OCI-LY1 (cell line): ENCODE data around the gene FAM161A.

Experiments
- H2AFZ ChIP-seq: fragments of 200-600 bp; sonication (generic), shearing (Covaris generic); 2 replicates; pipeline ENCODE4 v1.6.0; 2014; ENCODE audit warnings: antibody characterized with exemption, mild to moderate bottlenecking, low read length
- H3F3A ChIP-seq: fragments of 200-600 bp; sonication (generic), shearing (Covaris generic); 2 replicates; pipeline ENCODE4 v1.6.0; 2014; ENCODE audit warnings: mild to moderate bottlenecking, antibody characterized with exemption, low read length, moderate library complexity; ENCODE audit not compliant: insufficient read depth
- H3K27ac ChIP-seq: fragments of 200-600 bp; sonication (generic); 2 replicates; pipeline ENCODE4 v1.5.1; 2014; ENCODE audit warnings: low read length, mixed run types, mild to moderate bottlenecking, low read depth; ENCODE audit not compliant: poor library complexity, severe bottlenecking
- H3K27me3 ChIP-seq: fragments of 200-600 bp; sonication (generic); 2 replicates; pipeline ENCODE4 v1.6.0; 2014; ENCODE audit warnings: antibody characterized with exemption, mild to moderate bottlenecking, low read length, moderate library complexity; ENCODE audit not compliant: insufficient read depth
- H3K36me3 ChIP-seq: fragments of 200-600 bp; sonication (generic); 2 replicates; pipeline ENCODE4 v1.6.1; 2014; ENCODE audit warnings: mild to moderate bottlenecking, antibody characterized with exemption, low read length, moderate library complexity, mixed read lengths; ENCODE audit not compliant: insufficient read depth
- H3K4me1 ChIP-seq: fragments of 200-600 bp; sonication (generic); 2 replicates; pipeline ENCODE4 v1.5.1; 2014; ENCODE audit warnings: mild to moderate bottlenecking, low read length, moderate library complexity; ENCODE audit not compliant: insufficient read depth, severe bottlenecking
- H3K4me2 ChIP-seq: fragments of 200-600 bp; sonication (generic), shearing (Covaris generic); 2 replicates; pipeline ENCODE4 v1.6.1; 2014; ENCODE audit warnings: low read length
- H3K4me3 ChIP-seq: fragments of 200-600 bp; sonication (generic); 2 replicates; pipeline ENCODE4 v1.5.1; 2014; ENCODE audit warnings: low read length, low read depth, mild to moderate bottlenecking, mixed read lengths; ENCODE audit not compliant: poor library complexity, severe bottlenecking
- H3K79me2 ChIP-seq: fragments of 200-600 bp; shearing (Covaris generic); 2 replicates; pipeline ENCODE4 v1.6.1; 2016; ENCODE audit warnings: mixed run types, low read length, mixed read lengths; ENCODE audit not compliant: insufficient read depth
- H3K9ac ChIP-seq: fragments of 200-600 bp; sonication (generic), shearing (Covaris generic); 2 replicates; pipeline ENCODE4 v1.6.1; 2014; ENCODE audit warnings: mild to moderate bottlenecking, low read length, mixed read lengths
- H3K9me2 ChIP-seq: fragments of 200-600 bp; sonication (generic), shearing (Covaris generic); 2 replicates; pipeline ENCODE4 v1.6.1; 2014; ENCODE audit warnings: low read depth, mild to moderate bottlenecking, low read length, mixed read lengths
- H3K9me3 ChIP-seq: fragments of 200-600 bp; shearing (Covaris generic); 2 replicates; pipeline ENCODE4 v1.6.1; 2014; ENCODE audit warnings: low read length, mixed read lengths
- H4K20me1 ChIP-seq: fragments of 200-600 bp; sonication (generic), shearing (Covaris generic); 2 replicates; pipeline ENCODE4 v1.6.0; 2016; ENCODE audit warnings: mild to moderate bottlenecking, low read length; ENCODE audit not compliant: insufficient read depth
- CTCF ChIP-seq: fragments of 200-600 bp; sonication (generic), shearing (Covaris generic); IDR thresholded peaks from 2 replicates; pipeline ENCODE4 v1.5.1; 2017; ENCODE audit warnings: mild to moderate bottlenecking, antibody characterized with exemption, low read length, moderate library complexity, mixed read lengths
- EZH2 ChIP-seq: fragments of 200-600 bp; sonication (generic), shearing (Covaris generic); IDR thresholded peaks from 2 replicates; pipeline ENCODE4 v1.8.0; 2017; ENCODE audit warnings: borderline replicate concordance, mixed run types, mild to moderate bottlenecking, antibody characterized with exemption, low read length, moderate library complexity, mixed read lengths

The FAM161A gene

GRCh38 chr2:61888267-61889055, 34.6 kb upstream of the FAM161A start, which contains the start of gene CCT4:
Gene CCT4 (minus strand): TSS chr2:61888656. CDS start chr2:61888507, 149 bp downstream.
- Histone ChIP-seq H3K4me1 (peaks cover 30% of the 10 kb centered on the region), H3K9ac (peak within 1 kb of the TSS; percentile 99), H2AFZ (0 out of 2 replicates have a peak within 1 kb of the TSS, but pooled peaks have one; percentile 53), H3K9me3 (no peaks in the 10 kb centered on the region), H3K27ac (peak within 1 kb of the TSS; percentile 71), H3K79me2 (peaks cover 41% of the 10 kb centered on the region), H4K20me1 (0 out of 2 replicates have a peak, but pooled peaks cover 3% of the 10 kb centered on the region), H3K27me3 (no peaks in the 10 kb centered on the region), H3F3A (no peaks in the 10 kb centered on the region), H3K4me3 (peak within 1 kb of the TSS; percentile 98), H3K36me3 (peaks cover 46% of the 10 kb centered on the region), H3K9me2 (no peaks in the 10 kb centered on the region), H3K4me2 (peak within 1 kb of the TSS; percentile 81)
- no peak for TF ChIP-seq EZH2
- no peak for TF ChIP-seq CTCF

DNA sequence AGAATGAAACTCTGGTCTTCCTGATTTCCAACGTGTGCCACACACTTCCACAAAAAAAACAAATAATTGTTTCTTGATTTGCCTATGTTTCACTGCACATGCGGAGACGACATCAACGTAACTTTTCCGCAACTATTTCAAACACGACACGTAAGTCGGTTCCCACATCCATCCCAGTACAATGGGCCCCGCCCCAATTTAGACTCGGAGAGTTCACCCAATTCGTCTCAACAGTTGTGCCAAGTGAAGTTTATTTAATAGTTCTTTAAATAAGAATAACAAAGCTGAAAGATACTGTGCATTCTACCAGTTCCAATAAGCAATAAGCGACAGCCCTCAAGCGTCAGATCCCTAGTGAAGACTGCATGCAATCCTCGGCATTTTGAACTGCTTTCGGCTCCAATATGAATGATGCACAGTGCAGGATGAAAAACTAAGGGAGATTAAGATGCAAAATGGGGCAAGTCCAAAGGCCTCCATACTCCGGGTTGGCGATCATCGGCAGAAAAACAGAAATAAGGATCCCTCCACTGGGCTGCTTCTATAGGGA, 33.9 kb upstream of the FAM161A start:
- Histone ChIP-seq H3K27me3 (no peaks in the 10 kb centered on the region), H3K4me1 (peaks cover 30% of the 10 kb centered on the region), H3K9me2 (no peaks in the 10 kb centered on the region), H3K4me2 (peak overlapping the region; percentile 81), H3K27ac (peak overlapping the region; percentile 71), H3K9me3 (no peaks in the 10 kb centered on the region), H3K36me3 (peaks cover 52% of the 10 kb centered on the region), H3K79me2 (peaks cover 41% of the 10 kb centered on the region), H3F3A (no peaks in the 10 kb centered on the region), H2AFZ (no peak overlapping the region), H4K20me1 (0 out of 2 replicates have a peak, but pooled peaks cover 3% of the 10 kb centered on the region), H3K9ac (peak overlapping the region; percentile 99), H3K4me3 (peak overlapping the region; percentile 98)
- TF ChIP-seq CTCF, result no peak
- TF ChIP-seq EZH2, result no peak

GRCh38 chr2:61885896-61886603, 32.2 kb upstream of the FAM161A start:
- TF ChIP-seq EZH2 (no peak), CTCF (no peak)
- Histone ChIP-seq H3F3A (no peaks in the 10 kb centered on the region), H3K79me2 (peaks cover 41% of the 10 kb centered on the region), H3K27me3 (no peaks in the 10 kb centered on the region), H3K9me2 (no peaks in the 10 kb centered on the region), H3K4me3 (peak overlapping the region; percentile 98), H3K4me1 (peaks cover 30% of the 10 kb centered on the region), H2AFZ (no peak overlapping the region), H3K36me3 (peaks cover 70% of the 10 kb centered on the region), H3K9ac (no peak overlapping the region), H3K9me3 (no peaks in the 10 kb centered on the region), H3K4me2 (peak overlapping the region; percentile 81), H4K20me1 (0 out of 2 replicates have a peak, but pooled peaks cover 3% of the 10 kb centered on the region), H3K27ac (no peak overlapping the region)
